Measurements from ENCODE around the gene CALR3. TPM values are rescaled to one million over a fixed set of nuclear protein-coding genes. Genes with fewer than 3 reads are reported as not detected.

CALR3 gene
- total and polyA plus RNA-seq, 2 of the 13 experiments (the other 11 are each of a cell fraction or from before 2014, with no cell fraction given): not detected

DNA sequence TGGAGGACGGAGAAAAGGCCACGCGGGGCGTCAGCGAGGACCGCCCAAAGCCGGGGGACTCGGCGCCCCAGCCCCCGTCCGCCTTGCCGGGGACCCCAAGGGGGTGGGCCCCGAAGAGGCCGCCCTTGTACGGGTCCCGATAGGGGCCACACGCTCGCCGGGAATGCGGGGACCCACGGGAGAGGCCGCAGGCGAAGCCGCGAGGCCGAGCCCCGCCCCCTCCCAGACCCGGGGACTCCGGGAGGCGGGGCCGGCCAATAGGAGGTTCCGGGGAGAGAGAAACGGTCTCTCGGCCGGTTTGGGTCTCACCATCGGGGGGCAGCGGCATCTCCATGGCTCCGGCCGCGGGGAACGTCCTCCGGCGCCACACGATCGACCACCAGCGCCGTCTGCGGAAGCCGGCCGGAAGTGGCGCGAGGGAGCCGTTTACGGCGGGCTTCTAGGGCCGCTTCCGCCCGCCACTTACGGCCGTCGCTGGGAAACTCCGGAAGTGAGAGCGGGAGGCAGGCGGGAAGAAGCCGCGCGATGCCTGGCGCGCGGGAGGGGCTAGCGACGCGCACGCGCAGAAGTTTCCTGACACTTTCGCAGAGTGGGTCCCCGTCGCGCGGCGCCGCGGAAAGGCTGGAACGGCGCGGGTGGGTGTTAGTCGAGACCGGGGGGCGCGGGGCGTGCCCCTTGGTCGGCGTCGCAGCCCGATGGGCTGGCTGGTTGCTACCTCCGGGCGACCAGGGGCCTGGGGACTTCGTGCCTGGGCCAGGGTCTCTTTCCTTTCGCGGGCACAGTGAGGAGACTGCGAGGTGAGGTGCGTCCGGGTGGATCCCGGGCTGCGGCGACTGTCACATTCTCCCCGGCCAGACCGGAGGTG, 46.3 kb upstream of the CALR3 start, which contains the start of gene CHERP (continued):
- TF ChIP-seq NRL (CRISPR knock-in tag; IDR thresholded peaks at IDR 0.05; ENCODE audit: borderline replicate concordance) (peak; percentile 51; the same call in 1 of the 2 replicates), ZIK1 (CRISPR knock-in tag; IDR thresholded peaks at IDR 0.05; ENCODE audit: borderline replicate concordance, low read depth) (no peak), ZNF12 (CRISPR knock-in tag; IDR thresholded peaks at IDR 0.05) (0 out of 2 replicates have a peak, but pooled peaks have one; percentile 8), POLR2G (IDR thresholded peaks at IDR 0.05; ENCODE audit: low read depth, low read length) (peak; percentile 89), TCF7L2 (IDR thresholded peaks at IDR 0.05; ENCODE audit: low read depth, low read length) (no peak), ETV6 (CRISPR knock-in tag; conservative IDR thresholded peaks at IDR 0.05) (no peak), POLR2AphosphoS5 (IDR thresholded peaks at IDR 0.05; ENCODE audit: low read depth, low read length) (peak; percentile 94), REPIN1 (CRISPR knock-in tag; IDR thresholded peaks at IDR 0.05; ENCODE audit: borderline replicate concordance, low read depth) (peak; percentile 92; the same call in 1 of the 2 replicates), ZSCAN9 (CRISPR knock-in tag; IDR thresholded peaks at IDR 0.05; ENCODE audit: borderline replicate concordance) (peak; percentile 75), MXI1 (IDR thresholded peaks at IDR 0.05; ENCODE audit: borderline replicate concordance, low read depth, low read length) (peak; percentile 52; the same call in 1 of the 3 replicates), ZNF510 (CRISPR knock-in tag; IDR thresholded peaks at IDR 0.05; ENCODE audit: low read depth) (0 out of 2 replicates have a peak, but pooled peaks have one; percentile 76), ZNF354B (CRISPR knock-in tag; IDR thresholded peaks at IDR 0.05) (peak; percentile 87; the same call in 1 of the 2 replicates), KLF6 (CRISPR knock-in tag; IDR thresholded peaks at IDR 0.05) (peak; percentile 61), THAP11 (CRISPR knock-in tag; IDR thresholded peaks at IDR 0.05) (peak; percentile 96), FOXC1 (CRISPR knock-in tag; IDR thresholded peaks at IDR 0.05; ENCODE audit: borderline replicate concordance) (no peak), NFE2L1 (CRISPR knock-in tag; IDR thresholded peaks at IDR 0.05; ENCODE audit: borderline replicate concordance) (no peak), ZSCAN20 (CRISPR knock-in tag; IDR thresholded peaks at IDR 0.05; ENCODE audit: borderline replicate concordance) (0 out of 2 replicates have a peak, but pooled peaks have one; percentile 43), SIN3A (IDR thresholded peaks at IDR 0.05; ENCODE audit: borderline replicate concordance, low read depth, low read length) (0 out of 2 replicates have a peak, but pooled peaks have one; percentile 67)
- TF ChIP-seq, protein P1, sequence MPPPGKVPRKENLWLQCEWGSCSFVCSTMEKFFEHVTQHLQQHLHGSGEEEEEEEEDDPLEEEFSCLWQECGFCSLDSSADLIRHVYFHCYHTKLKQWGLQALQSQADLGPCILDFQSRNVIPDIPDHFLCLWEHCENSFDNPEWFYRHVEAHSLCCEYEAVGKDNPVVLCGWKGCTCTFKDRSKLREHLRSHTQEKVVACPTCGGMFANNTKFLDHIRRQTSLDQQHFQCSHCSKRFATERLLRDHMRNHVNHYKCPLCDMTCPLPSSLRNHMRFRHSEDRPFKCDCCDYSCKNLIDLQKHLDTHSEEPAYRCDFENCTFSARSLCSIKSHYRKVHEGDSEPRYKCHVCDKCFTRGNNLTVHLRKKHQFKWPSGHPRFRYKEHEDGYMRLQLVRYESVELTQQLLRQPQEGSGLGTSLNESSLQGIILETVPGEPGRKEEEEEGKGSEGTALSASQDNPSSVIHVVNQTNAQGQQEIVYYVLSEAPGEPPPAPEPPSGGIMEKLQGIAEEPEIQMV (CRISPR knock-in tag; IDR thresholded peaks at IDR 0.05; ENCODE audit: low read depth): 0 out of 2 replicates have a peak, but pooled peaks have one; percentile 25
- TF ChIP-seq, protein P2, sequence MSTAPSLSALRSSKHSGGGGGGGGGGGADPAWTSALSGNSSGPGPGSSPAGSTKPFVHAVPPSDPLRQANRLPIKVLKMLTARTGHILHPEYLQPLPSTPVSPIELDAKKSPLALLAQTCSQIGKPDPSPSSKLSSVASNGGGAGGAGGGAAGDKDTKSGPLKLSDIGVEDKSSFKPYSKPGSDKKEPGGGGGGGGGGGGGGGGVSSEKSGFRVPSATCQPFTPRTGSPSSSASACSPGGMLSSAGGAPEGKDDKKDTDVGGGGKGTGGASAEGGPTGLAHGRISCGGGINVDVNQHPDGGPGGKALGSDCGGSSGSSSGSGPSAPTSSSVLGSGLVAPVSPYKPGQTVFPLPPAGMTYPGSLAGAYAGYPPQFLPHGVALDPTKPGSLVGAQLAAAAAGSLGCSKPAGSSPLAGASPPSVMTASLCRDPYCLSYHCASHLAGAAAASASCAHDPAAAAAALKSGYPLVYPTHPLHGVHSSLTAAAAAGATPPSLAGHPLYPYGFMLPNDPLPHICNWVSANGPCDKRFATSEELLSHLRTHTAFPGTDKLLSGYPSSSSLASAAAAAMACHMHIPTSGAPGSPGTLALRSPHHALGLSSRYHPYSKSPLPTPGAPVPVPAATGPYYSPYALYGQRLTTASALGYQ (CRISPR knock-in tag; IDR thresholded peaks at IDR 0.05): peak; percentile 53; the same call in 1 of the 2 replicates
- TF ChIP-seq, protein P3, sequence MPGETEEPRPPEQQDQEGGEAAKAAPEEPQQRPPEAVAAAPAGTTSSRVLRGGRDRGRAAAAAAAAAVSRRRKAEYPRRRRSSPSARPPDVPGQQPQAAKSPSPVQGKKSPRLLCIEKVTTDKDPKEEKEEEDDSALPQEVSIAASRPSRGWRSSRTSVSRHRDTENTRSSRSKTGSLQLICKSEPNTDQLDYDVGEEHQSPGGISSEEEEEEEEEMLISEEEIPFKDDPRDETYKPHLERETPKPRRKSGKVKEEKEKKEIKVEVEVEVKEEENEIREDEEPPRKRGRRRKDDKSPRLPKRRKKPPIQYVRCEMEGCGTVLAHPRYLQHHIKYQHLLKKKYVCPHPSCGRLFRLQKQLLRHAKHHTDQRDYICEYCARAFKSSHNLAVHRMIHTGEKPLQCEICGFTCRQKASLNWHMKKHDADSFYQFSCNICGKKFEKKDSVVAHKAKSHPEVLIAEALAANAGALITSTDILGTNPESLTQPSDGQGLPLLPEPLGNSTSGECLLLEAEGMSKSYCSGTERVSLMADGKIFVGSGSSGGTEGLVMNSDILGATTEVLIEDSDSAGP (CRISPR knock-in tag; IDR thresholded peaks at IDR 0.05; ENCODE audit: borderline replicate concordance): peak; percentile 74; the same call in 1 of the 2 replicates
- TF ChIP-seq, protein P4, sequence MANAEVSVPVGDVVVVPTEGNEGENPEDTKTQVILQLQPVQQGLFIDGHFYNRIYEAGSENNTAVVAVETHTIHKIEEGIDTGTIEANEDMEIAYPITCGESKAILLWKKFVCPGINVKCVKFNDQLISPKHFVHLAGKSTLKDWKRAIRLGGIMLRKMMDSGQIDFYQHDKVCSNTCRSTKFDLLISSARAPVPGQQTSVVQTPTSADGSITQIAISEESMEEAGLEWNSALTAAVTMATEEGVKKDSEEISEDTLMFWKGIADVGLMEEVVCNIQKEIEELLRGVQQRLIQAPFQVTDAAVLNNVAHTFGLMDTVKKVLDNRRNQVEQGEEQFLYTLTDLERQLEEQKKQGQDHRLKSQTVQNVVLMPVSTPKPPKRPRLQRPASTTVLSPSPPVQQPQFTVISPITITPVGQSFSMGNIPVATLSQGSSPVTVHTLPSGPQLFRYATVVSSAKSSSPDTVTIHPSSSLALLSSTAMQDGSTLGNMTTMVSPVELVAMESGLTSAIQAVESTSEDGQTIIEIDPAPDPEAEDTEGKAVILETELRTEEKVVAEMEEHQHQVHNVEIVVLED (CRISPR knock-in tag; IDR thresholded peaks at IDR 0.05; ENCODE audit: borderline replicate concordance): peak; percentile 92
